HepG2 (cell line): ENCODE measurements around the gene PDIK1L. TPM values are rescaled to one million over a fixed set of nuclear protein-coding genes. Genes with fewer than 3 reads are reported as not detected.

Experiments
- ATRX ChIP-seq: sonication (generic); formaldehyde crosslinking; IDR thresholded peaks from 2 replicates; pipeline ENCODE4 v1.4.0; 2020; ENCODE audit warnings: missing genetic modification reagents, borderline replicate concordance
- HNF4G ChIP-seq, 2 experiments: sonication (generic) in 1 of 2; formaldehyde crosslinking in 1 of 2; IDR thresholded peaks; 2 replicates each; pipeline versions ENCODE4 v1.4.0 to v1.6.1; 2011 to 2020; ENCODE audit warnings: borderline replicate concordance in 2 of 2, low read depth in 2 of 2, mild to moderate bottlenecking in 2 of 2, low read length in 1 of 2, missing genetic modification reagents in 1 of 2, moderate library complexity in 1 of 2
- NFKB2 ChIP-seq: sonication (generic); formaldehyde crosslinking; IDR thresholded peaks from 2 replicates; pipeline ENCODE4 v1.4.0; 2020; ENCODE audit warnings: missing genetic modification reagents, borderline replicate concordance
- NR2F6 ChIP-seq, 2 experiments: IDR thresholded peaks; 2 replicates each; pipeline ENCODE4 v1.6.1; 2016; ENCODE audit warnings: antibody characterized with exemption in 1 of 2, mild to moderate bottlenecking in 1 of 2
- RFX3 ChIP-seq: IDR thresholded peaks from 2 replicates; pipeline ENCODE4 v1.6.1; 2016; ENCODE audit warnings: missing biosample characterization, missing genetic modification reagents
- SMAD9 ChIP-seq: sonication (generic); formaldehyde crosslinking; IDR thresholded peaks from 2 replicates; pipeline ENCODE4 v1.5.1; 2020; ENCODE audit warnings: mild to moderate bottlenecking, missing genetic modification reagents
- TBX3 ChIP-seq: fragments of 450-650 bp; IDR thresholded peaks from 2 replicates; pipeline ENCODE4 v1.6.1; 2017; ENCODE audit warnings: antibody characterized with exemption, mild to moderate bottlenecking, inconsistent platforms, borderline replicate concordance
- YEATS2 ChIP-seq: sonication (generic); formaldehyde crosslinking; IDR thresholded peaks from 2 replicates; pipeline ENCODE4 v1.4.0; 2020; ENCODE audit warnings: missing genetic modification reagents, borderline replicate concordance
- ZNF510 ChIP-seq: sonication (generic); formaldehyde crosslinking; IDR thresholded peaks from 2 replicates; pipeline ENCODE4 v1.4.0; 2020; ENCODE audit warnings: low read depth, mild to moderate bottlenecking, missing genetic modification reagents
- polyA plus RNA-seq, 8 experiments: library from polyadenylated mRNA; depleted of rRNA in 3 of 8; stranded (reverse) in 7 of 8; unstranded in 1 of 8; fragments of >200 nt; fragmentation: Illumina TruSeq in 4 of 8; extraction: Trizol in 4 of 8; gene quantifications; 2 replicates each; pipeline versions ENCODE4 v1.2.1 to v1.2.3, GENCODE V29; 2011 to 2016; ENCODE audit warnings: low read depth in 4 of 8, missing spikeins in 1 of 8, mixed read lengths in 1 of 8; ENCODE audit not compliant: insufficient read depth in 1 of 8
- total RNA-seq, 5 experiments: library from RNA; depleted of rRNA; stranded (reverse); fragments of >200 nt; fragmentation: Illumina TruSeq; extraction: Trizol; gene quantifications; 2 replicates each; pipeline ENCODE4 v1.2.3, GENCODE V29; 2016; ENCODE audit warnings: low read depth in 1 of 5
- TF ChIP-seq, protein P1 (sequence below): sonication (generic); formaldehyde crosslinking; IDR thresholded peaks from 2 replicates; pipeline ENCODE4 v1.4.0; 2020; ENCODE audit warnings: missing genetic modification reagents, low read depth, mild to moderate bottlenecking, borderline replicate concordance
- TF ChIP-seq, protein P2 (sequence below): IDR thresholded peaks from 2 replicates; pipeline ENCODE4 v1.6.1; 2016; ENCODE audit warnings: missing biosample characterization, missing genetic modification reagents, low read depth
- TF ChIP-seq, protein P3 (sequence below): sonication (generic); formaldehyde crosslinking; IDR thresholded peaks from 2 replicates; pipeline ENCODE4 v1.8.0; 2022; ENCODE audit warnings: mild to moderate bottlenecking, missing genetic modification reagents; ENCODE audit not compliant: insufficient replicate concordance
- TF ChIP-seq, protein P4 (sequence below): sonication (generic); formaldehyde crosslinking; IDR thresholded peaks from 2 replicates; pipeline ENCODE4 v1.4.0; 2020; ENCODE audit warnings: mild to moderate bottlenecking, low read depth, missing genetic modification reagents
- TF ChIP-seq, protein P5 (sequence below): sonication (generic); formaldehyde crosslinking; IDR thresholded peaks from 2 replicates; pipeline ENCODE4 v1.4.0; 2020; ENCODE audit warnings: low read depth, missing genetic modification reagents
- TF ChIP-seq, protein P6 (sequence below): sonication (generic); formaldehyde crosslinking; IDR thresholded peaks from 2 replicates; pipeline ENCODE4 v1.5.0; 2020; ENCODE audit warnings: mild to moderate bottlenecking, missing genetic modification reagents

The PDIK1L gene
- total and polyA plus RNA-seq, 2 of the 13 experiments (the other 11 are each of a cell fraction or from before 2014, with no cell fraction given): 1.9 to 4.6 TPM

DNA sequence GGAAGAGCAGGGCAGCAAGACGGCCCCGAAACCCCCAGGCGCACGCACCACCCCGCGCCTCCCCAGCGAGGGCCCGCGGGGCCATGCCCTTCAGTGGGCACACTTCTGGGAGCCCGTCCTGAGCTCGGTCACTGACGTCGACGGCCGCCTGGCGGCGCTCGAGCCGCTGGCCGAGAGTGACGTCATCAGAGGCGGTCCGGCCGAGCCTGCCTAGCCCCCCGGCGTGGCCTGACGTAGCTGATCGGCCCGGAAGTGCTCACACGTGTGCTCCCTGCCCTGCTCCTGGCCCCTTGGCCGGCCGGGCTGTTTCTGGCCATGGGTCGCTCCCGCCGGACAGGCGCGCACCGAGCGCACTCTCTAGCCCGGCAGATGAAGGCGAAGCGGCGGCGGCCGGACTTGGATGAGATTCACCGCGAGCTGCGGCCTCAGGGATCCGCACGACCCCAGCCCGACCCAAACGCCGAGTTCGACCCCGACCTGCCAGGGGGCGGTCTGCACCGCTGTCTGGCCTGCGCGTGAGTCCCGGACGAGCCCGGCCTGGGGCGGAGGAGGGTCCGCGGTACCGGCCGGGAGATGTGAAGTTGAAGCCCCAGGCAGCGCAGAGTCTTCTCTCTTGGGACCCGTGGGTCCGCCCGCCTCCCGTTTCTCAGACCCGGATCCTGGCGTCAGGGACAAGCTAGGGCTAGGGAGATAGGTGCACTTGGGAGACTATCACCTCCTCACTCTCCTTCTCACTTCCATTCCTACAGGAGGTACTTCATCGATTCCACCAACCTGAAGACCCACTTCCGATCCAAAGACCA is 58.2 kb downstream of the PDIK1L start, which contains the start of gene ZNF593 (continued):
- TF ChIP-seq NFKB2 (CRISPR knock-in tag): peak; percentile 82; the same call in 1 of the 2 replicates
- TF ChIP-seq, protein P1, sequence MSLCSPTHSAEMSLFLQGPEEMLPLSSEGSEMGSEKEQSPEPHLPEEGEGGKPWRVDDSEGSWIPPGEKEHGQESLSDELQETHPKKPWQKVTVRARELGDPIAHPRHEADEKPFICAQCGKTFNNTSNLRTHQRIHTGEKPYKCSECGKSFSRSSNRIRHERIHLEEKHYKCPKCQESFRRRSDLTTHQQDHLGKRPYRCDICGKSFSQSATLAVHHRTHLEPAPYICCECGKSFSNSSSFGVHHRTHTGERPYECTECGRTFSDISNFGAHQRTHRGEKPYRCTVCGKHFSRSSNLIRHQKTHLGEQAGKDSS (CRISPR knock-in tag): peak; percentile 92; the same call in 1 of the 2 replicates
- TF ChIP-seq, protein P2, sequence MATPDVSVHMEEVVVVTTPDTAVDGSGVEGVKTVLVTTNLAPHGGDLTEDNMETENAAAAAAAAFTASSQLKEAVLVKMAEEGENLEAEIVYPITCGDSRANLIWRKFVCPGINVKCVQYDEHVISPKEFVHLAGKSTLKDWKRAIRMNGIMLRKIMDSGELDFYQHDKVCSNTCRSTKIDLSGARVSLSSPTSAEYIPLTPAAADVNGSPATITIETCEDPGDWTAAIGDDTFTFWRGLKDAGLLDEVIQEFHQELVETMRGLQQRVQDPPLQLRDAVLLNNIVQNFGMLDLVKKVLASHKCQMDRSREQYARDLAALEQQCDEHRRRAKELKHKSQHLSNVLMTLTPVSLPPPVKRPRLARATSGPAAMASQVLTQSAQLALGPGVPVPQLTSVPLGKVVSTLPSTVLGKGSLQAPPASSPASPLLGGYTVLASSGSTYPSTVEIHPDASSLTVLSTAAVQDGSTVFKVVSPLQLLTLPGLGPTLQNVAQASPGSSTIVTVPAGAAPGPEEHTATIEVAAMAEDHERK (CRISPR knock-in tag): 0 out of 2 replicates have a peak, but pooled peaks have one; percentile 21
- TF ChIP-seq, protein P3, sequence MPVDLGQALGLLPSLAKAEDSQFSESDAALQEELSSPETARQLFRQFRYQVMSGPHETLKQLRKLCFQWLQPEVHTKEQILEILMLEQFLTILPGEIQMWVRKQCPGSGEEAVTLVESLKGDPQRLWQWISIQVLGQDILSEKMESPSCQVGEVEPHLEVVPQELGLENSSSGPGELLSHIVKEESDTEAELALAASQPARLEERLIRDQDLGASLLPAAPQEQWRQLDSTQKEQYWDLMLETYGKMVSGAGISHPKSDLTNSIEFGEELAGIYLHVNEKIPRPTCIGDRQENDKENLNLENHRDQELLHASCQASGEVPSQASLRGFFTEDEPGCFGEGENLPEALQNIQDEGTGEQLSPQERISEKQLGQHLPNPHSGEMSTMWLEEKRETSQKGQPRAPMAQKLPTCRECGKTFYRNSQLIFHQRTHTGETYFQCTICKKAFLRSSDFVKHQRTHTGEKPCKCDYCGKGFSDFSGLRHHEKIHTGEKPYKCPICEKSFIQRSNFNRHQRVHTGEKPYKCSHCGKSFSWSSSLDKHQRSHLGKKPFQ (CRISPR knock-in tag): peak; percentile 78
- 0 out of 2 replicates have a peak, but pooled peaks have one; percentile 53 for TF ChIP-seq ZNF510 (CRISPR knock-in tag)
- TF ChIP-seq ATRX: no peak
- peak; percentile 89 for TF ChIP-seq YEATS2 (CRISPR knock-in tag)
- no peak for TF ChIP-seq NR2F6 (IDR thresholded peaks at IDR 0.05)
- peak; percentile 76 for TF ChIP-seq NR2F6 (CRISPR knock-in tag; IDR thresholded peaks at IDR 0.05)
- TF ChIP-seq, protein P4, sequence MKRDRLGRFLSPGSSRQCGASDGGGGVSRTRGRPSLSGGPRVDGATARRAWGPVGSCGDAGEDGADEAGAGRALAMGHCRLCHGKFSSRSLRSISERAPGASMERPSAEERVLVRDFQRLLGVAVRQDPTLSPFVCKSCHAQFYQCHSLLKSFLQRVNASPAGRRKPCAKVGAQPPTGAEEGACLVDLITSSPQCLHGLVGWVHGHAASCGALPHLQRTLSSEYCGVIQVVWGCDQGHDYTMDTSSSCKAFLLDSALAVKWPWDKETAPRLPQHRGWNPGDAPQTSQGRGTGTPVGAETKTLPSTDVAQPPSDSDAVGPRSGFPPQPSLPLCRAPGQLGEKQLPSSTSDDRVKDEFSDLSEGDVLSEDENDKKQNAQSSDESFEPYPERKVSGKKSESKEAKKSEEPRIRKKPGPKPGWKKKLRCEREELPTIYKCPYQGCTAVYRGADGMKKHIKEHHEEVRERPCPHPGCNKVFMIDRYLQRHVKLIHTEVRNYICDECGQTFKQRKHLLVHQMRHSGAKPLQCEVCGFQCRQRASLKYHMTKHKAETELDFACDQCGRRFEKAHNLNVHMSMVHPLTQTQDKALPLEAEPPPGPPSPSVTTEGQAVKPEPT: no peak
- TF ChIP-seq, protein P5, sequence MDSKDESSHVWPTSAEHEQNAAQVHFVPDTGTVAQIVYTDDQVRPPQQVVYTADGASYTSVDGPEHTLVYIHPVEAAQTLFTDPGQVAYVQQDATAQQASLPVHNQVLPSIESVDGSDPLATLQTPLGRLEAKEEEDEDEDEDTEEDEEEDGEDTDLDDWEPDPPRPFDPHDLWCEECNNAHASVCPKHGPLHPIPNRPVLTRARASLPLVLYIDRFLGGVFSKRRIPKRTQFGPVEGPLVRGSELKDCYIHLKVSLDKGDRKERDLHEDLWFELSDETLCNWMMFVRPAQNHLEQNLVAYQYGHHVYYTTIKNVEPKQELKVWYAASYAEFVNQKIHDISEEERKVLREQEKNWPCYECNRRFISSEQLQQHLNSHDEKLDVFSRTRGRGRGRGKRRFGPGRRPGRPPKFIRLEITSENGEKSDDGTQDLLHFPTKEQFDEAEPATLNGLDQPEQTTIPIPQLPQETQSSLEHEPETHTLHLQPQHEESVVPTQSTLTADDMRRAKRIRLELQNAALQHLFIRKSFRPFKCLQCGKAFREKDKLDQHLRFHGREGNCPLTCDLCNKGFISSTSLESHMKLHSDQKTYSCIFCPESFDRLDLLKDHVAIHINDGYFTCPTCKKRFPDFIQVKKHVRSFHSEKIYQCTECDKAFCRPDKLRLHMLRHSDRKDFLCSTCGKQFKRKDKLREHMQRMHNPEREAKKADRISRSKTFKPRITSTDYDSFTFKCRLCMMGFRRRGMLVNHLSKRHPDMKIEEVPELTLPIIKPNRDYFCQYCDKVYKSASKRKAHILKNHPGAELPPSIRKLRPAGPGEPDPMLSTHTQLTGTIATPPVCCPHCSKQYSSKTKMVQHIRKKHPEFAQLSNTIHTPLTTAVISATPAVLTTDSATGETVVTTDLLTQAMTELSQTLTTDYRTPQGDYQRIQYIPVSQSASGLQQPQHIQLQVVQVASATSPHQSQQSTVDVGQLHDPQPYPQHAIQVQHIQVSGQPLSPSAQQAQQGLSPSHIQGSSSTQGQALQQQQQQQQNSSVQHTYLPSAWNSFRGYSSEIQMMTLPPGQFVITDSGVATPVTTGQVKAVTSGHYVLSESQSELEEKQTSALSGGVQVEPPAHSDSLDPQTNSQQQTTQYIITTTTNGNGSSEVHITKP (CRISPR knock-in tag): peak; percentile 44; the same call in 1 of the 2 replicates
- no peak for TF ChIP-seq SMAD9 (CRISPR knock-in tag)
- no peak for TF ChIP-seq TBX3
- TF ChIP-seq RFX3 (CRISPR knock-in tag): no peak
- peak; percentile 46; the same call in 1 of the 2 replicates for TF ChIP-seq HNF4G (IDR thresholded peaks at IDR 0.05; ENCODE audit: borderline replicate concordance, low read depth, low read length)
- TF ChIP-seq HNF4G (CRISPR knock-in tag; IDR thresholded peaks at IDR 0.05; ENCODE audit: borderline replicate concordance, low read depth): no peak
- TF ChIP-seq, protein P6, sequence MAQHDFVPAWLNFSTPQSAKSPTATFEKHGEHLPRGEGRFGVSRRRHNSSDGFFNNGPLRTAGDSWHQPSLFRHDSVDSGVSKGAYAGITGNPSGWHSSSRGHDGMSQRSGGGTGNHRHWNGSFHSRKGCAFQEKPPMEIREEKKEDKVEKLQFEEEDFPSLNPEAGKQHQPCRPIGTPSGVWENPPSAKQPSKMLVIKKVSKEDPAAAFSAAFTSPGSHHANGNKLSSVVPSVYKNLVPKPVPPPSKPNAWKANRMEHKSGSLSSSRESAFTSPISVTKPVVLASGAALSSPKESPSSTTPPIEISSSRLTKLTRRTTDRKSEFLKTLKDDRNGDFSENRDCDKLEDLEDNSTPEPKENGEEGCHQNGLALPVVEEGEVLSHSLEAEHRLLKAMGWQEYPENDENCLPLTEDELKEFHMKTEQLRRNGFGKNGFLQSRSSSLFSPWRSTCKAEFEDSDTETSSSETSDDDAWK (CRISPR knock-in tag): no peak
